GM21447 (cell line): ENCODE data around the gene KANSL1L.

Experiments
- ATAC-seq: cut with Tn5 transposase; IDR thresholded peaks from one replicate; pipeline ENCODE4 v1.9.1; 2021; ENCODE audit not compliant: unreplicated experiment

Gene KANSL1L

DNA sequence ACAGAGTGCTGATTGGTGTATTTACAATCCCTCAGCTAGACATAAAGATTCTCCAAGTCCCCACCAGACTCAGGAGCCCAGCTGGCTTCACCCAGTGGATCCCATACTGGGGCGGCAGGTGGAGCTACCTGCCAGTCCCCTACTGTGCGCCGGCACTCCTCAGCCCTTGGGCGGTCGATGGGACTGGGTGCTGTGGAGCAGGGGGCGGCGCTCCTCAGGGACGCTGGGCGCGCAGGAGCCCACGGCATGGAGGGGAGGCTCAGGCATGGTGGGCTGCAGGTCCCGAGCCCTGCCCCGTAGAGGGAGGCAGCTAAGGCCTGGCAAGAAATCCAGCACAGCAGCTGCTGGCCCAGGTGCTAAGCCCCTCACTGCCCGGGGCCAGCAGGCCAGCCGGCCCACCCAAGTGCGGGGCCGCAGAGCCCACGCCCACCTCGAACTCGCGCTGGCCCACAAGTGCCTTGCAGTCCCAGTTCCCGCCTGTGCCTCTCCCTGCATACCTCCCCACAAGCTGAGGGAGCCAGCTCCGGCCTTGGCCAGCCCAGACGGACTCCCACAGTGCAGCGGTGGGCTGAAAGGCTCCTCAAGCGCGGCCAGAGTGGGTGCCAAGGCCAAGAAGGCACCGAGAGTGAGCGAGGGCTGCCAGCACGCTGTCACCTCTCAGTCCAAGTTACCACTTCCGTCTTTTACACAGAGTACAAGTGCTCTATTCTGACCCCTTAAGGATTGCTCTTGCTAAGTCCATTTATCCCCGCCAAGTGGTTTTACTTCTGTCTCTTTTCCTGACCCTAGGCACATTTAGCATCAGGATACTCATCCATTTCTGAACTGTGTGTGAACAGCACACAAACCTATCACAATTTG is 170.5 kb downstream of the KANSL1L start:
- ATAC-seq = no peak

DNA sequence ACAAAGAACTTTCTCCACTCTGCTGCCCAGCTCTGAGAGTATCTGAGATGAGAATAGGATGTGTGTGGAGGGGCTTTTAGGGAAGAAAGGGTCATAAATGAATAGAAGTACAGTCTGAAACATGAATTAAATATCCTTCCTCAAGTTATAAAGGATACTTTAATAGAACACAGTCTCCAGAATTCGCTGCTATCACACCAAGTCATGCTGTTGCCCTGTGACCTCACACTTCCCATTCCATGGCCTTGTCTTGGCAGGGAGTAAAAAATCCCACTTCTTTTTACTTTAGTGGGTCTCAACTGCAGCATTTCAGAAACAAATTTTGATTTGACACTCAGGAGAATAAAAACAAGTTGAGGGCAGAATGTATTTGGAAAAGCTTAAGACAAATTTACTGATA is 172.6 kb downstream of the KANSL1L start:
- no peak for ATAC-seq

DNA sequence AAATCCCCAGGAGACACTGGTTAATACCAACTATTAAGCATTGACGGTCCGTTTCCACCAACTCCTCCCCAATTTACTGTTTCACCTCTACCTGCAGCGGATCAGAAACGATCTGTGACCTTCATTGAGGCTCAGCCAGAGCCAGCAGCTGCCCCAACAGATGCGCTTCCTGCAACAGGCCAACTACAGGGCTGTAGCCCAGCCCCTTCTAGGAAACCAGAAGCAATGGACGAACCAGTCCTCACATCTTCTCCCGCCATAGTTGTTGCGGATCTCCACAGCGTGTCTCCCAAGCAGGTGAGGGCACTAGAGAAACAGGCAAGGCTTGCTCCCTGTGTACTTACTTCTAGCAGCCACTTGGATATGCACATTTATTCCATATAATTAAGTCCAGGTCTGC is 177.2 kb downstream of the KANSL1L start:
- no peak for ATAC-seq

DNA sequence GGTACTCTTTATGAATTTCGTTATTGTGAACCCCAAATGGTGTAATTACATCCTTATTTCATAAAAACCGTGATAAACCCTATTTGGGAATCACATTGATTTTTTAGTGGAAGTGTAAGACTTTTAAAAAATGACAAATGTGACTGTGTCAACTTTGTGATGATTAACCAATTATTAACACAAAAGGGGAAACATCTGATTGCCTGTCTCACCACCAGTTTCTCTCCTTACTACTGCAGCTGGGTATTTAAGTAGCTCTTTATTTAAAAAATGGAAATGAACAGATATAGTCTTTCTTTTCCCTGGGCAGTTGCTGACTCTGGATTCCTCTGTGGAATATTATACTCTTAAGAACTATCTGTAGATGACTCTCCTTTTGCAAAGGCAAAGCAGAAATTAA is 180.4 kb downstream of the KANSL1L start:
- no peak for ATAC-seq

DNA sequence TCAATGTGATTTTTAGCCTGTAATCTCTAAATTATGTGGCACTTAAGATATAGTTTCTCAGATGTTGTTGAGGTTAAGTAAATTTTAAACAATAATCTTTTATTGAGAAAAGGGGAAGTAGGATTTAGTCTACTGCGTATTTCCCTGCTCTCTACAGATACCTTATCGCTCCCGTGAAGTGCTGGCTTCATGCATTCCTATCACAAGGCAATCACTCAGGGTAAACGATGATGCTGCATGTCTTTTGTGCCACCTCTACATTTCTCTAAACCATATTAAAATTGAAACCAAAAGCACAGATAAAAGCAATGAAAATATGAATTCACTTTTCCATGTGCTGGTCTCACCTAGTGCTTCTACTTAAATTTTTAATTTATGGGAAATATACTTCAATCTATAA is 183.2 kb downstream of the KANSL1L start:
- ATAC-seq = no peak

DNA sequence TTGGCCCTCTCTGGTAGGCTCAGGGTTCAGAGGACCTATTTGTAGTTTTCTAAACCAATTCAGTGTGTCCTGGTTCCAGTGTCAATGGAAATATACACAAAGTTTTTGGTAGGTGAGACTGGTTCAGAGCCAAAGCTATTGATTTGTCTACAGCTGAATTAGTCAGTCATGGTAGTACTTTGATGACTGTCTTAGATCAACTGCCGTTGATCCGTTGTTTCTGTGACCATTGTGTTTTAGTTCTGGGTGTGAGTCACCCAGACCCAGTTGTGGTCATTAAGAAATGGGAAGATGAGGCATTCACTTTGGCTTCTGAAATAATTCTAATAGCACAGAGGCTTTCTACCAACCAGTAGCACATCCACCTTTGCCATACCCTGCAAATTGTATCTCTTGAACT is 184.8 kb downstream of the KANSL1L start:
- no peak for ATAC-seq

DNA sequence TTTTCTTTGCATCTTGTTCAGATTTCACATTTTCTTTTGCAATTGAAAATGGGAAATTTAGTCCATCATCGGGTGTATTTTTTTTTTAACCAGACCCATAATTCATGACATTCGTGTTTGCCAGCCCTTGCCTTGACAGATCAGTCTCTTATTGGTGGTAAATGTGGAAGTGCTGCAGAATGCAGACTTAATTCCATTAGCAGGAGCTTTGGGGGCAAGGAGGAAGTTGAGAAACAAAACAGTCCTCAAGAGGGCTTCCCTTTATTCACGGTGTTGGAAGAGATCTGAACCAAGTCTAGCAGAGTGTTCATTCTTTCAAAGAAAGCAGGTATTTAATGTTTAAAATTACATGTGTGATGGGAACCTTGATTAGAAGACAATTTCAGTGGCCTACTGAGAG is 185.3 kb downstream of the KANSL1L start:
- no peak for ATAC-seq

DNA sequence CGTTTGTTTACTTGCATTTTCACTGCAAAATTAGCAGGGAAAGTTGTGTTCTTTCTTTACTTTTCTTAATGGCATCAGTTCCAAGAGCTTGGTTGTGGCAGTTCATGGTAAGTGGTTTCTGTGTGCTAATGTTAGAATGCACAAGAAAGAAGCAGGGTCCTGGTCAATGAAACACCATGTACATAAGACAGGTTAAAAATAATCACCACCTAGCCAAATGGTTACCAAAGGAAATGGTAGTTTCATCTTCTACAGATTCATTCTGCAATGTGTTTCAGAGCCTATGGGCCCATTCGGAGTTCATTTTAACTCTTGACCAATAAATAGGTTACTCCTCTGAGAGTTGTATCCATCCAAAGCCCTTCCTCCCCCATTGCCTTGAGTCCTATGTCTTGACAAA is 186.9 kb downstream of the KANSL1L start:
- no peak for ATAC-seq

DNA sequence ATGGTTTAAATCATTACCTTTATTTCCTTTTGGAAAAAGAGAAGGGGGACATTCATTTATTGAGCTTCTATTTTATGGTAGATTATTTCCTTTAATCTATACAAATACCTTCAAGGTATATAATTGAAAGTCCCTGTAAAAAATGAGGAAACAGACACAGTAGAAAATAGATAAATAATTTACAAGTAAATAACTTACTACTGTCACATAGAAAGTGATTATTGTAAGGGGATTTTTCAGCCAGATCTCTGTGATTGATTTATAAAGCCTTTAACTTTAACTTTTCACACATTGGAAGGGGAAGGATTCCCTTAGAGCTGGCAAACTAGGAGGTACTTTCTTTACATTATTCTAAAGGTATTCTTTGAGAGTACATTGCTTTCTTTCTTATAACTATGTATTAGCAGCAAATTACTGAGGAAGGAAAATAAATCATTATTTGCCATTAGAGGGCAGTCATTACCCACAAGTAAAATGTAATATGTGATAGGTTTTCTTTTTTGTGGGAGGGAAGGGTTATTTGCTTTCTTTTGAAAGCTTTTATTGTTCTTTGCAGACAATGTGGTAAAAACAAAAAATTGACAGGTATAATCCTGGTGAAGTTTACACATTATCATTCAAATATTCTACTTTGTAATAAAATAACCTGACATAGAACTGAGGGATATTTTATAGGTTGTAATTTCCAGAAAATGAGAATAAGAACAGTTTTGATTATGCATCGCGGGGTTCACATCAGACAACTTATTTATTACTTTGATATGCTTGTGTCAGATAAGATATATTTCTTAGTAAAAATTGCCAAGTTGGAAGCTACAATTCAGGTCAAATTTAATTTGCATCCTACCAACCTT is 193.6 kb downstream of the KANSL1L start:
- peak; percentile 55 for ATAC-seq

DNA sequence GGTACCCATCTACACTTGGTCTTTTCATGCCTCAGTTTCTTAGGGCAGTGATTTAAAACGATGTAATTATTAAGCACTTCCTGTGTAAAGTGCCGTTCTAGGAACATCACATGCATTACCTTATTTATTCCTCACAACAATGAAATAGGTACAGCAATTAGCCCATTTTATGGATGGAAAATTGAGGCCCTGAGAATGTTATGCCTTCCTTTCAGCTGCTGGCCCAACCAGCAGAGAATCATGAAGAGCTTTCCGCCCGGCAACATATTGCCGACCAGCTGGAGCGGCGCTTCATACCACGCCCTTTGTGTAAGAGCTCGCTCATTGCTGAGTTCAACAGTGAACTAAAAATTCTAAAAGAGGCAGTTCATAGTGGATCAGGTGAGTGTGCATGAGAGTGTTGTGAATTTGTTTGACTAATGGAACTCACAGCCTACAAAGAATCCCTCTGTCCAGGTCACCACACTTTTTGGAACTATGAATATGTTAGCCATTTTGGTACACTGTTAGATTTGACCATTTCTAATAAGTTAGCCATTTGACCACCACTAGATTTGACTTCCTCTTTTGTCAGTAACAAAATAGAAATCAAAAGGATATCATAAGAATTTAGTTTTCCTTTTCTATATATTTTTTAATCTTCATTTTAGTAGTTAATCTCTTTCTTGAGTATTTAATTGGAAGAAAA is 194.4 kb downstream of the KANSL1L start:
- ATAC-seq = peak; percentile 87

DNA sequence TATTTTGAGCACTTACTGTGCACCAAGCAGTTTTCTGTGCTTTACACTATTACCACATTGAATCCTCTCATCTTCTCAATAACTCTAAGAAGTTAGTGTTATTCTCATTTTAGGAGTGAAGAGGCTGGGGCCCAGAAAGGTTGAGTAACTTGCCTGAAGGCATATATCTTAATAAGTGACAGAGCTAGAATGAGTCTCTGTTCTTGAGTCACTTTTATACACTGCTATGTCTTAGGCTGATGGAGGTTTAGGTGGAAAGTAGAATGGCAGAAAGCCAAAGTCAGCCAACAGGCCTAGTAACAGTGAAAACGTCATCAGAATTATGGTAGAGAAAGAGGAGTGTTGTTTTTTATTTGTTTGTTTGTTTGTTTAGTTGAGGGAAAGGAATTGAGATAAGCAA is 196.6 kb downstream of the KANSL1L start:
- ATAC-seq = no peak

DNA sequence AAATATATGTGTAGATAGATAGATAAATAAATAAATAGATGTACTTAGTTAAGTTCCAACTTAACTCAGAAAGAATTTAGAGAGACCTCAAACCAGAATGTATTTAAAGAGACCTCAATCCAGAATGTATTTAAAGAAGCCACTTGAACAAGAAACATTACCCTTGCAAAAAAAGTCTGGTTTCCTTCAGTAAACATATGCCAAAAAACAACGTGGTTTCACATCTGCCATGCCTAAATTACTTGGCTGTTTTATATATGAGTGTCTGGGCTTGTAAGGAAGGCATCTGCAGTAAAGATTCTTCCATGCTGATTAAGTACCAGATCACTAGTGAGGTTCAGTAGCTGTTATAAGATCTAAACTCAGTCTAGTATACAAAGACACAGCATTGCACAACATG is 197.9 kb downstream of the KANSL1L start:
- no peak for ATAC-seq
